ENCODE measurements around the gene SLC39A7.
A peak's percentile ranks its signal among the peaks of the same experiment; 100 is the strongest.
"Not testable (repeated sequence)": the region's sequence is repeated elsewhere in the genome, so short reads cannot be mapped to it uniquely, and the experiment has no call there.

SLC39A7 gene

DNA sequence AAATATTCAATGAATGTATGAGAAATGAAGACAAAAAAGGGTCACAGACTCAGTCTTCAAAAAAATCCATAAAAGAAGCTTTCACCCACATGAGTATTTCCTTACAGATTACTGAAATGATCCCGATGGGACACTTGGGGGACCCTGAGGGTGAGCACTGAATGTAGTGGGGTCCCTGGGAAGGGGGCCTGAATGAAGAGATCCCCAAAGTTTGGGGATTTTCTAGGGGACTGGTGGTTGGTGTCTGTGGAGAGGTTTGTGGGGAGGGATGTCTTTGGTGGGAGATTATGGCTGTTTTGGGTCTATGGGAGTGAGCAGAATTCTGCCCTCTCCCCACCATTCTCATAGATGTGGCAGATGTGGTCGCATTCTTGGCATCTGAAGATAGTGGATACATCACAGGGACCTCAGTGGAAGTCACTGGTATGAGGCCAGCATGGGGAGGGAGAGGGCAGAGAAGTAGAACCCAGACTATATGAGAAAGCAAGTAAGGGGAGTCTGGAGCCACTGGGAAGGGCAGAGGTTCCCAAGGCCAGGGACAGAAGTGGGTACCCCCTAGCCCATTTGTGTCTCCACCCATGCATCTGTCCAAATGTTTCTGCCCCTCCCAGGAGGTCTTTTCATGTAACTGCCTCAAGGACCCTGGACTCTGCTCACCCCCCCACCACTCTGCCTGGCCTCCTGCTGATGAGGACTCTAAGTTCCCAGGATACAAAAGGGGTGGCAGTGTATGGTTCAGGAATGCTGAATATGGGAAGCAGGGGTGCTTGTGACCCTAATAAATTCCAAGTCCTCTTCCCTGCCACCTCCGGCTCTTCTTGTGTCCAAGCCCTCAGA, 5.6 kb downstream of the SLC39A7 start:
- DNase-seq = peak; percentile 26

DNA sequence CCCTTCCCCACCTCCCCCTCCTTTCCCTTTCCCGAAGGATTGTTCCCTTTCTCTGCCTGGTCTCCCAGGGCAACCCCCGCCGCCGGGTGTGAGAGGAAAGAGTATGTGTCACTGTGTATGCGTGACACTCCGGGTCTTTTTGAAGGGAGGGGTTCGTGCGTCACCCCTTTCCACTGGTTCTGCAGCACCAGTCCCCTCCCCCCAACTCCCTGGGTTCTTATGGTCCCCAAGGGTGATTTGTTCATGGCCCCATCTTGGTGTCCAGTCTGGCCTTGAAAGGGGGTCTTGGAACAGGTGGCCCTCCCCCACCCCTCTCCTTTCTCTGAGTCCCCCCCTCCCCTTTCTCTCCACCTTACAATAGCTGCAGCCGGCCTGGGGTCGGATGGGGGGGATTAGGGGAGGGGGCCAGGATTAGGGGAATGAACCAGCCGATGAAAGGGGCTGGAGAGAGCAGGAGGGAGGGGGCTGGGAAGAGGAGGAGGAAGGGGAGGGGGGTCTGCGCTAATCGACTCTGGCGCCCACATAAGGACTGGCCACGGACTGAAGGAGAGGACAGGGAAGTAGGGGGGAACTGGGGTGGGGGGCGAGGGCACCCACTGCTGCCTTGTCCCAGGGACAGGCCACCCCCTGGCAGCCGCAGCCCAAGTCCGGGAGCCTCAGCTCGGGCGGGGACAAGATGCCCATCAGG, 6.3 kb downstream of the SLC39A7 start:
- peak; percentile 71 for DNase-seq

DNA sequence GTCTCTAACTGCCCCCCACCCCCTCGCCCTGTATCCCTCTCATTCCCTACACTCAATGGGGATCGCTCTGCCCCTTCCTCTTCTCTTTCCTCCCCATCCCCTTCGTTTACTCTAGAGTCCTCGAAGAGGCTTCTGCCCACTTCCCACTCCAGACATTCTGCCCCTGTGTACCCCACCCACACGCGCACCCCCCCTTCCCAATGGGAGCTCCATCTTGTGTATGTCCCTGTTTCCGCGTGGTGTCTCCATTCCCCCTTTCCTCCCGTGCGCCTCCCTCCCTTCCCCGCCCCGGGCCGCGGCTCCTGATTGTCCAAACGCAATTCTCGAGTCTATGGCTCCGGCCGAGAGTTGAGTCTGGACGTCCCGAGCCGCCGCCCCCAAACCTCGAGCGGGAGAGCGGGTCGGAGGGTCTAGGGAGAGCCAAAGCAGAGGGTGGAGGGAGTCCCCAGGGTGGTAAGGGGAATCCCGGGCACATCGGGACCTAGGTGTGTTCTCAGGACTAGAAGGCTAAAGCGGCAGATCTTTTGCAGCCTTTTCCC, 7.0 kb downstream of the SLC39A7 start:
- no peak for DNase-seq

DNA sequence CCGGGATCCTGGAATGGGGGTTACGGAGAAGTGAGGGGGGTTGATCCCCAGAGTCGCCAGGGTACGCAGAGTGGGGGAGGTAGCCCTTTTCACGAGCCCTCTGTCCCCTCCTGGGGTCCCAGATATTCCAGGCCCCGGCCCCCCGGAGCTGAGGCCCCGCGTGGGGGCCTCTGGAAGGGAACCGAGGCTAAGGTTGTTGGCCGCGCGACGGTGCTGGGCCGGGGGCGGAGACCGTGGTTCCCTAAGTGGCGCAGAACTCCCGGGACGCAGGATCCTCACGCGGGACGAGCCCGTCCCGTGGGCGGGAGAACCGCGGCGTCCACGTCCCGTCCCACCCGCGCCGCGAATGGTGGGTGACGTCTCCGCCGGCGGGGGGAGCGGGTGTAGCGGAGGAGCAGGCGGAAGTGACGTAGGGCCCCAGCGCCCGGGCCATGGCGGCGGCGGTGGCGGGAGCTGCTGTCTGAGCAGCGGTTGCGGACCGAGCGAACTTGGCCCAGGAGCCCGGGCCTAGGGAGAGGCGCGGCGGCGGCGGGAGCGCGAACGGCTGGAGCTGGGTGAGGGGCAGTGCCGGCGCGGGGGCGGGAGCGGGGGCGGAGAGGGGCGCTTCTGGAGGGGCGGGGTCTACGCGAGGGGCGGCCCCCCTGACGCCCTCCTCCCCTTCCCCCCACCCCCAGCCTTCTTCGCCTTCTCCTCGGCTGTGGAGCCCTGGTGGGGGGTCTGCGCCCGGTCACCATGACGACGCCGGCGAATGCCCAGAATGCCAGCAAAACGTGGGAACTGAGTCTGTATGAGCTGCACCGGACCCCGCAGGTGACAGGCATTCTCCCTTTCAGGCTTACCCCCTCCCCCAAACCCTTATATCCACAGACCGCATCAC, 7.7 kb downstream of the SLC39A7 start, which contains the start of gene RING1:
TSS of gene RING1 (plus strand) at position 410 of the 877 bp plus-strand sequence. CDS start at position 733, 323 bp downstream.
- peak; percentile 92 for DNase-seq

DNA sequence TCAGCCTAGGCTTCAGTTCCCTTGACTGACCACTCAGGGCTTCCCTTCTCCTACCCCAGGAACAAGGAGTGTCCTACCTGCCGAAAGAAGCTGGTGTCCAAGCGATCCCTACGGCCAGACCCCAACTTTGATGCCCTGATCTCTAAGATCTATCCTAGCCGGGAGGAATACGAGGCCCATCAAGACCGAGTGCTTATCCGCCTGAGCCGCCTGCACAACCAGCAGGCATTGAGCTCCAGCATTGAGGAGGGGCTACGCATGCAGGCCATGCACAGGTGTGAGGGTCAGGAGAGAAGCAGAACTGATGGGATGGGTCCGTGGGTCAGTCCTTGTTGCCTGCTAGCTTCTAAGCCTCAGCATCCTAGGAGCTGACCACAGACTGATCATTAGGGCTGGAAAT, 9.2 kb downstream of the SLC39A7 start:
- DNase-seq = no peak

DNA sequence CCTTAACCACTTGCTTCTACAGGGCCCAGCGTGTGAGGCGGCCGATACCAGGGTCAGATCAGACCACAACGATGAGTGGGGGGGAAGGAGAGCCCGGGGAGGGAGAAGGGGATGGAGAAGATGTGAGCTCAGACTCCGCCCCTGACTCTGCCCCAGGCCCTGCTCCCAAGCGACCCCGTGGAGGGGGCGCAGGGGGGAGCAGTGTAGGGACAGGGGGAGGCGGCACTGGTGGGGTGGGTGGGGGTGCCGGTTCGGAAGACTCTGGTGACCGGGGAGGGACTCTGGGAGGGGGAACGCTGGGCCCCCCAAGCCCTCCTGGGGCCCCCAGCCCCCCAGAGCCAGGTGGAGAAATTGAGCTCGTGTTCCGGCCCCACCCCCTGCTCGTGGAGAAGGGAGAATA, 10.5 kb downstream of the SLC39A7 start:
- no peak for DNase-seq

DNA sequence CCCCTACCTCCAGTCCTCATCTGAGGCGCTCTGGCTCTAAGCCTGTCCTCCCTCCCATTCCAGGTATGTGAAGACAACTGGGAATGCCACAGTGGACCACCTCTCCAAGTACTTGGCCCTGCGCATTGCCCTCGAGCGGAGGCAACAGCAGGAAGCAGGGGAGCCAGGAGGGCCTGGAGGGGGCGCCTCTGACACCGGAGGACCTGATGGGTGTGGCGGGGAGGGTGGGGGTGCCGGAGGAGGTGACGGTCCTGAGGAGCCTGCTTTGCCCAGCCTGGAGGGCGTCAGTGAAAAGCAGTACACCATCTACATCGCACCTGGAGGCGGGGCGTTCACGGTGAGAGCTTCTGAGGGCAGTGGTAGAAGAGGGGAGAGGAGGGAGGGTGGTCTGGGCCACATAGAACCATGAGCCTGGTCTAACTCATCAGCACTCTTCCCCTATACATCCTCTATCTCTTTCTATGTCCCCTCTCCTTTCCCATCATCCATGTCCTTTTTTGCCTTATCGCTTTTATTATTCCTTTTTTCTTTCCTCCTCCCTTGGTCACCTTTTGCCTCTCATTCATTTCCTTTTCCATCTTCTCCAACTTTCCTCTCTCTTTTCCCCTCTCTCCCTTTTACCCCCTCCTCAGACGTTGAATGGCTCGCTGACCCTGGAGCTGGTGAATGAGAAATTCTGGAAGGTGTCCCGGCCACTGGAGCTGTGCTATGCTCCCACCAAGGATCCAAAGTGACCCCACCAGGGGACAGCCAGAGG, 11.2 kb downstream of the SLC39A7 start:
- DNase-seq = no peak

DNA sequence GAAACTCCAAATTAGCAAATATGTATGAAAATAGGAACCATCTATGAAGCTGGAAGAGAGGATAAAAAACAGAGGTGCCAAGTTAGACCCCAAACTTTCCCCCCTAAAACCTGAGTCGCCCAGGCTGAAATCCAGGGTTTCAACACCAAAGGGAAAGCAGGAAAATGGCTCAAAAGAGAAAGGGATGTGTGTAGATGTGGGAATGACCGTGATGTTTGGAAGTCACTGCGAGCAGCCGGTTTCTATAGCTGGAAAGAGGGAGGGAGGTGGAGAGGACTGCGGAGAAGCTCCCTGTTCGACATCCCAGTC, 12.1 kb downstream of the SLC39A7 start:
- DNase-seq = no peak

DNA sequence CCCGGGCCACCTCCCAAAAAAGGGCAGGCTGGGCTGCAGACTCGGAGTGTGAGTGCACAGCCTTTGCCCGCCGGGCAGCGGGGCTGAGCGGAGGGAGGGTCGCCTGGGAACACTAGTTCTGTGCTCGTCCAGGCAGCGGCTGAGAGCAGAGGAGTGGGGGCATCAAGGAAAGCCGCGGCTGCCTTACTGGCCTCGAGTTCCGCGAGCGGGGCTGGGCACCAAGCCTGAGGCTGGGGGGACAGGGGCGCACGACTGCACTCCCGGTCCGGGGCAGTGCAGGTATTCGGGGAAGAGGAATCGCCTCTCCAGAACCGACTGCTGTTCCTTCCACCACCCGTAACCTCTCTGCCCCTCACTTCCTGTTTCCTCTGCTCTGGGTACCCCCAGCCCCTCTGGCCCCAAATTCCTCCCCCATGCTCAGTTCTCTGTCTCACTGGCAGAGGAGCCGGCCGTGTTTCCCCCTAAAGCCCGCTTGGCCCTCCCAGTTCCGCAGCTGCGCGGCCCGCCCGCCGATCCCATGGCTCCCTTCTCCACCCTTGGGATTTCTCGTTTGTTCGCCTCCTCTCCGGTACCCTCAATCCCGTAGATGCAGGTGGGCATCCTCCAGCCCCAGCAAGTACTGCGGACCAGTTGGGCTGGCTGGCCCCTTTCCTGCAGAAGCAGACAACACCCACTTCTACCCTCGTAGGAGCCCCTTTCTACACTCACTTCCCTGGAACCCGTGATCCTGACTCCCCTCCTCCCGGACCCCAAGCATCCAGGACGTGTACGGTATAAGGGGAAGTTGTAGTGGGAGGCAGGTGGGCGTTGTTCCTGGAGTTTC, 12.7 kb downstream of the SLC39A7 start:
- DNase-seq = peak; percentile 62

DNA sequence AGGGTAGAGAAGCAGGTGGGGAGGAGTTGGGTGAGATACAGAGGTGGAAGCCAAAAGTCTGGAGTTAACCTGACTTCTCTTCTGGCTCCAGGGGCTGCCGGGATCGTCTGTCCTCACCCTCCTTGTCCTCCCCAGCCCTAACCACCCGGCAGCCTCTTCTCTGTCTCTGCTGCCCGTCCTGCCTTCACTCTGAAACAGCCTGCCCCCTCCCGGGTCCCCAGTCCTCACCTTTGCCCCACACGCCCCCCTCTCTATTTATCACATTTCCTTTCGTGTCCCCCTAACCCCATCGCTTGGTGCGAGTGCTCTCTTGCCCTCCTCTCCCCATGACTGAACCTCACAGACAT, 13.3 kb downstream of the SLC39A7 start:
- DNase-seq = no peak

DNA sequence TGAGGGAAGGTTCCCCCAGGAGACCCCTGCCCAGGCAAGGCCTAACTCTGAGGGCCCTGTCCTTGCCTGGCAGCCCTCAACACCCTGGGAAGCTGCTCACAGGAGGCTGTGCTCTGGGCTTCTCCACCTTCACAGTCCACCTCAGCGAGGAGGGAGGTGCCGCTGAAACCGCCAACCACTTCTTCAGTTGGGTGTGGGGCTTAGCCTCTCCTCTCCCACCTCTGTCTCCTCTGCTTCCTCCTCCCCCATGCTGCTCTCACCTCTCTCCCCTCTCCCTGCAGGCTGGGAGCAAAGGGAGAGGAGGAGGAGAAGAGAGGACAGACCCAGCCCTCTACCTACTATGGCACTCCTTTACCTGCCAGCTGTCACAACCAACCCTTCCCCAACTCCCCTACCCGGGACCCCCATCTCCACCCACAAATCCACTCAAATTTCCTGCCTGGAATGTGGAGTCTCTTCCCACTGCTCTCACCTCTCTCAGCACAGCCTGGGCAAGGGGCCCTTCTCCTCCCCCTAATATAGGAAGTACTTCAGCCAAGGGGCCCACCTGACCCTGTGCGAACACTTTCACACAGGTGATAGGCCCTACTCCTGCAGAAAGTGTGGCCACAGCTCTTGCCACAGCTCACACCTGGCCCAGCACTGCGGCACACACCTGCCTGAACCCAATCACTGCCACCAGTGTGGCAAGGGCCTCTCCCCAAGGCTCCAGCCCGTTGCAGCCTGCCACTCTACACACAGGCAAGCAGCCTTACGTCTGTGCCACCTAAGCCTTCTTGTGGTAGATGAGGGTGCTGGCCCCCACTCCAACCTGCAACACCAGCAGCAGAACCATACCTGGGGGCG, 14.8 kb downstream of the SLC39A7 start:
- DNase-seq = no peak

DNA sequence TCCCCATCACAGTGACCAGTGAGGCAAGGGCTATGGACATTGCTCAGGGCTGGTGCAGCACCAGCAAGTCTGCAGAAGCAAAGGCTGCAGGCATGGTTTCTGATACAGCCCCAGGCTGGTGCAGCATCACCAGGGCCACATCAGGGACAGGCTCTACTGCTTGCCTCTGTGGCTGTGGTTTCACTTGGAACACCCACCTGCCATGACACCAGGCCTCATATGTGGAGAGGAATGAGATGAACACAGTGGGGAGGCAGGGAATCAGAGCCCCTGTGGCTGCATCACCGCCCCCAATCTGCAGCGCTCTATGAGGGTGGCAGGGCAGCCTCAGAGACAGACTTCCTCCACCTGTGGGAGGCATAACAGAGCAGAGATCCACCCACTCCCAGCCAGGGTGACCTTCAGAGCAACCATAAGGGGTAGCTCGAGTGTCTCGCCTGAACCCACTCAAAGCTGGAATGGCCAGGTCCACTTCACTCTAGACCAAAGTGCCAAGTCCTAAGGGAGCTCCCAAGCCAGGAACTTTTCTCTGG, 15.5 kb downstream of the SLC39A7 start:
- DNase-seq = no peak

DNA sequence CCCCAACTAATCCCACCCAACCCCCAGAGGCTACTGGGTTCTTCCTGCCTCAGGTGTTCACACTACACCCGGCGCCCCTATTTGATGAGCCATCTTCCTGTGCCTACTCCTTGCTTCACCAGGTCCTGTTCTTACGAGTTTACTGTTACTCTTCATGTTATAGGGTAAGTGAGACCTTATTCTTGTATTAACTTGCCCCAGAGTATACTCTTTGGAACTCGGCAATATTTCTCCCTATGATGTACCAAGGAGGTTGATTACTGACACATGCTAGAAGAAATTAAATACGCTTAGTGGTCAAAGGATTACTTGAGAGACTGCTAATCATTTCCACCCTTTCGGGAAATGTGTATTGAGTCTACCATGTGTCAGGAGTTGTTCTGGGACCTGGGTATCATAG, 16.6 kb downstream of the SLC39A7 start:
- DNase-seq = no peak

DNA sequence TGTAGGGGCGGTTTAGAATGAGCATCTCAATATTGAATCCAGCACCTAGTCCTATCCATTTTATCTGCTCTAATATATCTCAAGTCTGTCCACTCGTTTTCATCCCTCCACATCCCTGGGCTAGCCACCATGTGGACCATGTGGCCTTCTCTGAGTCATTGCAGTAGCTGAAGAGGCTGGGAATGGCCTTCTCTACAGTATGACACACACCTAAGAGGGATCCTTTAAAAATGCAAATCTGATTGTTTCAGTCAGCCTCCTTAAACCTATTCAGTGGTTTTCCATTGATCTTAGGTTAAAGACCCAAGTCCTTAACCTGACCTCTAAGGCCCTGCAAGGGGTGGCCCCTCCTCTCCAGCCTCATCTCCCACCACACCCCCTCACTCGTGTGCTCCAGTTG, 17.0 kb downstream of the SLC39A7 start:
- DNase-seq = no peak

DNA sequence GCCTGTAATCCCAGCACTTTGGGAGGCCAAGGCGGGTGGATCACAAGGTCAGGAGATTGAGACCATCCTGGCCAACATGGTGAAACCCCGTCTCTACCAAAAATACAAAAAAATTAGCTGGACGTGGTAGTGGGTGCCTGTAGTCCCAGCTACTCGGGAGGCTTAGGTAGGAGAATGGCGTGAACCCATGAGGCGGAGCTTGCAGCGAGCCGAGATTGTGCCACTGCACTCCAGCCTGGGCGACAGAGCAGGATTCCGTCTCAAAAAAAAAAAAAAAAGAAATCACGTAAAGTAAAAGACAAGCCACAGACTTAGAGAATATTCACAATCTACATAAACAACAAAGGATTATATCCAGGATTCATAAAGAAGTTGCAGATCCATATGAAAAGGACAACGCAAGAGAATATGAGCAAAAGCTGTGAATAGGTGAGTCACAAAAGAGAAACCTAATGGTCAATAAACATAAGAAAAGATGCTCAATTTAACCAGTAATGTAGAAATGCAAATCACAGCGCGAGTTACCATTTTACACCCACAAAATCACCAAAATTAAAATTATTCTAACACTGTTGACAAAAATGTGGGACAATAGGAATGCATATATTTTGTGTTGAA, 25.9 kb downstream of the SLC39A7 start:
- not testable (repeated sequence) for DNase-seq

DNA sequence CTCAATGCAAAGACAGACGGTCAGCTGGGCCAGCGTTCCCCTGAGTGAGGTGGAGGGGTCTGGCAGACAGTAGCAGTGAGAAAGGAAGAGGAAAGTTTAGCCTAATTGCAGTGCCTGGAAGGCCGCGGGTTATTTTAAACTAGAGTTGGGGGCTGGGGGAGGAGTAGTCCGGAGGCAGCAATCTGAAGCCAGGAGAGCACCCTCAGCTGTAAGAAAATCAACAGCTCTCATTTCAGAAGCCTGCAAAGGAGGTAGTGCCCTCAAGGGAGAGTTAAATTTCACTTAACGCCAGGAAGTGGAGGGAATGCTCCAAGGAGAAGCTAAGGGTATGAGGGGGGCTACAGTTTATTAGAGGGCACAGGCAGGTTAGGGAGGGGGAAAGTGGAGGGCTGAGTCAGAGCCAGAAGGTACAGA, 34.6 kb downstream of the SLC39A7 start:
- no peak for DNase-seq

DNA sequence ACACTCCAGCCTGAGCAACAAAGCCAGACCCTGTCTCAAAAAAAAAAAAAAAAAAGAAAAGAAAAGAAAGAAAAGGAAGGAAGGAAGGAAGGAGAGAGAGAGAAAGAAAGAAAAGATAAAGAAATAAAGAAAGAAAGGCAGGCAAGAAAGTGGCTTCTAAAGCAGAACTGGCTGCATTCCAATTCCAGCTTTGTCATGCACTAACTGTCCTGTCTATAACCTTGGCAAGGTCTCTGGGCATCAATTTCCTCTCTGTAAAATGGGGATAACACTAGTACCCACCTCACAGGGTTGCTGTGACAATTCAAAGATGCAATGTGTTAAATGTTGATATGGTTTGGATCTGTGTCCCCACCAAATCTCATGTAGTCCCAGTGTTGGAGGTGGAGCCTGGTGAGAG, 35.7 kb downstream of the SLC39A7 start:
- no peak for DNase-seq

DNA sequence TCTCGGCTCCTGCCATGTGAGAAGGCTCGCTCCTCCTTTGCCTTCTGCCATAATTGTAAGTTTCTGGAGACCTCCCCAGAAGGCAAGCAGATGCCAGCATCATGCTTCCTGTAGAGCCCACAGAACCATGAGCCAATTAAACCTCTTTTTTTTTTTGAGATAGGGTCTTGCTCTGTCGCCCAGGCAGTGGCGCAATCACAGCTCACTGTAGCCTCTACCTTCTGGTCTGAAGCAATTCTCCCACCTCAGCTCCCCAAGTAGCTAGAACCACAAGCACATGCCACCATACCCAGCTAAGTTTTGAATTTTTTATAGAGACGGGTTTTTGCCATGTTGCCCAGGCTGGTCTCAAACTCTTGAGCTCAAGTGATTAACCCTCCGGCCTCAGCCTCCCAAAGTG, 36.2 kb downstream of the SLC39A7 start:
- no peak for DNase-seq

DNA sequence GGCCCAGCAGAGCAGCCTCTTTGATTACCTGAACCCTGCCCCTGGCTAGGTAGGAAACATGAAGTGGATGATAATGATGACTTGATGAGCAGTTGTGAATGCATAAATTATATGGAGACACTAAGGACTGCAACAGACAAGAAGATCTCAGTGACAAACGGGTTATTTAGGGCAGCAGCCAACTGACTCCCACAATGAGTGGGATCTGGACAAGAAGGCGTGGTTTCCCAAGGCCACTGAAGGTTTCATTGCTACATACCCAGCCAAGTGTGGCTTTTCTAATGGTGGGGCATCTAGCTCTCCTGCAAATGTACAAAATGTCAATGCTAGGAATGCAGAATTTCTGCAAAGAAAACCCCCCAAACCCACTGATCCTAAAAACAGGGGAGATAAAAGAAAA, 37.1 kb downstream of the SLC39A7 start:
- DNase-seq = no peak

DNA sequence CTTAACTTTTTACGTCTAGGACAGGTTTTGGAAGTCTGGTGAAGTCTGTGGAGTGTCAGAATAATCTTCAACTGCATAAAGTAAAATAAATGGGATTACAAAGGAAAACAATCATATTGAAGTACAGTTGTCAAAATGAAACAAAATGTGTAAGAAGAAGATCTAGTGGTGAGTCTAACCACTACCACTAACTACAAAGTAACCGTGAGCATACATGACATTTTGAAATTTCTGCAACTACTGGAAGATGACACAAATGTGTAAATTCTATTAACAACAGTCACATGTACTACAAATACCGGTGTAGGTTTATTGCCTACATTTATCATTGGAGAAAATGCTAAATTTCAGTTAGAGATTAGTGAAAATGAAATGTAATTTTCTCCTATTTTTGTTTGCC, 41.3 kb downstream of the SLC39A7 start:
- no peak for DNase-seq

Measured in retina (tissue), 1 donor.